HG02840 (cell line): Measurements from ENCODE around the gene PMPCB.
A peak's percentile ranks its signal among the peaks of the same experiment; 100 is the strongest.

Experiments
- ATAC-seq: cut with Tn5 transposase; IDR thresholded peaks from one replicate; pipeline ENCODE4 v1.9.1; 2021; ENCODE audit warnings: mild to moderate bottlenecking, moderate library complexity, moderate number of reproducible peaks; ENCODE audit not compliant: unreplicated experiment, low FRiP score

The PMPCB gene

DNA sequence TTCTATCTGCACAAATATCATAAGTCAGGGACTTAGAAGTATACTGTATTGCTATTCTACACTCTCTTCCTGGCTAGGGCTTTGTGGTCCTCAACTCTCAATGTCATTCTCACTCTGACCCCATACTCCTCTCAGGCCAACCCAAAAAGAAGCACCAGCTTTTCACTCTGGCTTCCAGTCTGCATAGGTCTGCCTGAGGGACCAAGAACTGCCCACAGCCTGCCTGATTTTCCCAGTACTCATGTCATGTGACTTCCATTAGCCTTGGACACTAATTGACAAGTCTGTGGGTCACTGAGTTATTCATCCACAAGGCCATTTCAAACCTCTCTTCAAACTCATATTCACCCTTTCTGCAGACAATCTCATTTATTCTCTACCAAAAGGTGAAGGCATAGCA is 19.8 kb downstream of the PMPCB start:
- no peak for ATAC-seq

DNA sequence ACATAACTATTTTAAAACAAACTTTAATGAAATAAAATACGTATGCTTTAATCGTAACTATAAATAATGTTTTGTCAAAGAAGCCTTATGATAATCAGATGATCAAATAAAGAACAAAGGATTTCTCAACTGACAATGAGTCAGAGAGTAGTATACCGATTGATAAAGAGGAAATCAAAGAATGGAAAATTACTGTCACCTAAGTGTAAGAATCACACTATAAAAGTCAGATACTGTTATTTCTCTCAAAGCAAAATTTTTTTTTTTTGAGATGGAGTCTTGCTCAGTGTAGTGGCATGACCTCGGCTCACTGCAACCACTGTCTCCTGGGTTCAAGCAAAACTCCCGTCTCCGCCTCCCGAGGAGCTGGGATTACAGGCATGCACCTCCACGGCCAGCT is 28.5 kb downstream of the PMPCB start:
- ATAC-seq = no peak

DNA sequence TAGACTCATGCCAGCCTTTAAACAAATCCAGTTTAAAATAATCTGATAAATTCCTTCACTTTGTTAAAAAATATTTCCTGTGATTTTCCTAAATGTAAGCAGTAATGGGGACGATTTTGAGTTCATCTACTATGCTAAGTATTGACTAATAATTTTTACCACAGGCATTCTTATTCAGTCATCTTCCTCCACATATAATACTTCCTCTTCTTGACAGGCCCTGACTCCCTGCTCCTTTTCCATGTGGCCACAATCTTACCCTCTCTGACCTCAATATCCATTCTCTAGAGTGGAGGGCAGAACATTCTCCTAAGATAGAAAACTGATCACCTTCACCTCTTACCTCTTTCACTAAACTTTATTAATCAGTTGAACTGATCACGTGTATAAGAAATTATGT is 39.5 kb downstream of the PMPCB start:
- ATAC-seq = no peak

DNA sequence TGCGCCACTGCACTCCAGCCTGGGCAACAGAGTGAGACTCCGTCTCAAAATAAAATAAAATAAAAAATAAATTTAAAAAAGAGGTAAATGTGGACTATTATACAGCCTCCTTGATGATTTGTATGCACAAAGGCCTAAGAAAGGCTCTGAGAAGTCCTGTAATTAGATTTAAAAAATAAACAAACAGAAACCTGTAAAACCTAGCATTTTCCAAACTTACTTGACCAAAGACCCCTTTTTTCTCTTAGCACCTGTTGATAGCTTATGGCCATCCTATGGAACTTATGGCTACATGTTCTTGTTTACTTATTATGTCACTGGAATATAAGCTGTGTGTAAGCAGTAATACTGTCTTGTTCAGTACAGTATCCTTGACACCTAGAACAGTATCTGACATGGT is 41.6 kb downstream of the PMPCB start:
- ATAC-seq = no peak

DNA sequence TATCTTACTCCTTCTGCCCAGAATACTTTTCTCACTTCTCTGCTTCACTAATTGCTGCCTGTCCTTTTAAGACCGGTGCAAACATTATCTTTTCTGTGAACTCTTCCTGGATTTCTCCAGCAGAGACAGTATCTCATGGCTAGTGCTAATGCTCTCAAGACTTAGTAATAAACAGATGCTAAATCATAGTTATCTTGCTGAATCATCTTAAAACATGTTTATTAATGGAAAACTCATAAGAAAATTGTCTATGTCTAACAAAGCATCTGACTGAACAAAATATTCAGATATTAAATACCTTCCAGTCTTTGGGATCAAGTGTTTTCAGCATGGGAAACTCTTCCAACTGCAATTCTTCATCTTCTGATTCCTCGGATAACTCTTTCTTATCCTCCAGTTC is 44.2 kb downstream of the PMPCB start:
- ATAC-seq = no peak

DNA sequence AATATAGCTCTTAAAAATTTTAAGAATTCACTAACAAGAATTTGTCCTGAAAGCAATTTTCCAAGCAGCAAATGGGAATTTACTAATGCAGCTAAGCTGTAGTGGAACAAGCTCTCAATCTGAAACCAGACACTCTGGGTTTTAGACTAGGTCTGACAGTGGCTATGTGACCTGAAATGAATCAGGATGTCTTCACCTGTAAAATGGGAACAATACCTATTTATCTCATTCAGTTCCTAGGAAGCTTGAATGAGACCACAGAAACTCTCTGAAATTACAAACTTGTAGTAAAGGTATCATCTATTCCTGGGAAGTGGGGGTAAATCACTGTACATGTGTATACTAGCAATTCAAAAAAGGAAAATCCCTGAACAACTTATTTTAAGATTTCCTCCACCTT is 46.1 kb downstream of the PMPCB start:
- ATAC-seq = no peak

DNA sequence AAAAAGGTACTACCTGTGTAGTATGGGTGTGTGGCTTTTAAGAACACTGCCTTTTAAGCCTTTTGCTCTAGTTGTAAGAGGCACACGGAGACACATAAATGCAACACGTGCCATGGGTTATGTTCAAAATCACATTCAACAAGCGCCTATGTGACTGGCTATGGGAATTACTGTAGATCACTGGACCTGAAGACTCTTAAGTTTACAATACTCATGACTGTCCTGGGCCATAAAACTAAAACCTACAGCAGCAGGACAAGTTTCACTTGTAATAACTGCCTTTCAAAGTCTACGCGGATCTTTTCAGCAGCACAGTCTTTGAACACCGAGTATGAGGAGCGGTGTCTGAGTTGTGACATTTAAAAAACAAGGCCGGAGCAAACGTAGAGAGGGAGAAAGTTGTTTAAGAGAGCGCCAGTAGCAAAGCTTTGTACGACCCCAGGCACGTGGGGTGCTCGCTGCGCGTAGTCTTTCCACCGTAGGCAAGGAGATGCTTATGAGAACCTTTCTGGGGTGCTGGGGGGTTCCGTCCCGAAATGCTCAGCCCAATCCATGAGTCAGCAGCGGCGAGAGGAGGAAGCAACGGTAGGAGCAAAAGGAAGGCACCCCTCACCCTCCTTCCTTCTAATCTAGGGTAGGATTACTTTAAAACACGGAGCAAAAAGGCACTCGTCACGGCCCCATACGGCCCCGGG is 46.7 kb downstream of the PMPCB start:
- peak; percentile 1 for ATAC-seq

DNA sequence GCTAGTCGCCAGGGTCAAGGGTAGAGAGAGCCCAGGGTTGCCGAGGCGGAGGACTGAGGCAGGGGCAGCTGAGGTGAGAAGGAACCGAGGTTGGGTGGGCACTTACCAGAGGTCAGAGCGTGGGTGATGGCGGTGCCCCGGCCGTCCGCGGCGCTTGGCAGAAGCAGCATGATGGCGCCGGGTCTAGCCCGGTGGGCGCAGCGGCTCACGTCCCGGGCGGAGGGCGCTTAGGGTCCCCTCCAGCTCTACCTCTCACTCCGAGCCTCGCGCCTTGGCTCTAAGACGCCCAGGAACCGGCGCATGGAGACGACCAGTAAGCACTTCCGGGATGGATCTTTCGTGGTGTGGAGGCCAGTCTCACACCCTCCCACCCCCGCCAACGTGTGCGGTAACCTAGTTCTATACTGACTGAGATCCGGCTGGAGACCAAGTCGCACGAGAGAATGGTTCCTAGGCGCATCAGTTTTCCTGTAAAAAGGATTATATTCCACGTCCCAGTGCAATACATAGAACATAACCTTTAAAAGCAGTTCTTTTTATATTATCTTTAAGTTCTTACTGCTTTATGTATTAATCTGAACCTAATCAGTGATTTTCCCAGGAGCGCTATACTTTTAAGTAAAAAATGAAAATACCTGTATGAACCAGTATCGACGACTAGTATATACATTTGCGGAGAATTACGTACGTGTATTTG is 47.4 kb downstream of the PMPCB start, which contains the start of gene DNAJC2:
TSS of gene DNAJC2 (minus strand) at position 315 of the 697 bp plus-strand sequence. CDS start at position 170, 145 bp downstream.
- peak; percentile 70 for ATAC-seq

DNA sequence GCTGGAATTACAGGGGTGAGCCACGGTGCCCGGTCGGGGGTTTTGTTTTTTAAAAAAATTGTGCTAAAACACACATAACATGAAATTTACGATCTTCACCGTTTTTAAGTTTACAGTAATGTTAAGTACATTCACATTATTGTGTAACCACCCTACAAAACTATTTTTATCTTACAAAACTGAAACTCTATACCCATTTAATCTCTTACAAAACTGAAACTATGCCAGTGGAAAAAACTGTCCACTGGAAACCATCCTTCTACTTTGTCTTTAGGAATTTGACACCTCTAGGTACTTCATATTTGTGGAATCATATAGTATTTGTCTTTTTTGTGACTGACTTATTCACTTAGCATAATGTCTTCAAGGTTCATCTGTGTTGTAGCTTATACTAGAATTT is 49.2 kb downstream of the PMPCB start:
- ATAC-seq = no peak

DNA sequence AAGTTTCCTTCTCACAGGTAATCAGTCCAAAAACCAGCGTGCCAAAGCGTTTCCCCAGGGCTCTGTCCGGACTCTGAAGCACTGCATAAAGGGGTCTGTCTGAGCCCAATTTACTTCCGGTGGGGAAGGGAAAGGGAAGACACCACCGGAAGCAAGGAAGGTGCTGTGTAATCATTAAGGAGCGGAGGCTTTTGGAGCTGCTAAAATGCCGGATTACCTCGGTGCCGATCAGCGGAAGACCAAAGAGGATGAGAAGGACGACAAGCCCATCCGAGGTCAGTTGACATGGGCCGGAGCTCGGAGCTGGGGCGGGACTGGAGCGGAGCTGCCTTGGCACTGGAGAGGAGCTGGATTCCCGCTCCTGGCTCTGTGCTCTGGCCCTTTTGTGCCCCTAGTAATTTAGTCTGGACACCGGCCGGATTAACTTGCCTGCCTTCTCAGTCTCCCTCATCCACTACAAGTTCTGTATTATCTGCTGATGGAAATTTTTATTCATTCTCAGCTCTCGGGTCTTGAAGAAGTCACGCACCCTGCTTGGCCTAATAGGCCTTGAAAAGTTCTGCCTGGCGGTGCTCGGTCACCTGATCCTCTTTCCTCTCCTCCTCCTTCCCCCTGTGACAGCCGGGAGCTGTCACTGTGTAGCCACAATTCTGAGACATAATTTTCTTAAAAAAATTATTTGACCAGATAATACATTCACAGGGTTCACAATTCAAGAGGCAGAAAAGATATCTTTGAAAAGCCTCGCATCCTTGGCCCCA is 50.5 kb downstream of the PMPCB start, which contains the start of gene PSMC2:
TSS of gene PSMC2 (plus strand) at position 137 of the 761 bp plus-strand sequence. CDS start at position 206, 69 bp downstream.
- ATAC-seq = peak; percentile 53

DNA sequence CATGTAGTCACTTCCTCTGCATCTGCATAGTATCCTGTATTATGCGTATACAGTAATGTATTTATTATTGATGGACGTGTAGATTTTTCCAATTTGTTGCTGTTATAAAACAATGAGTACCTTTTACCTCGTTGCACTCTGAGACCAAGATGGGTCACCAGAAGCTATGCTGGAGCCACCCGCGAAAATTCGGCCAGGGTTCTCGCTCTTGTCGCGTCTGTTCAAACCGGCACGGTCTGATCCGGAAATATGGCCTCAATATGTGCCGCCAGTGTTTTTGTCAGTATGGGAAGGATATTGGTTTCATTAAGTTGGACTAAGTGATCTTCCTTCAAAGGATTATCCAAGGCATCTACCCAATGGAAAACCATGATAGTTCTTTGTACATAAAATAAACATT is 51.2 kb downstream of the PMPCB start:
- ATAC-seq = no peak

DNA sequence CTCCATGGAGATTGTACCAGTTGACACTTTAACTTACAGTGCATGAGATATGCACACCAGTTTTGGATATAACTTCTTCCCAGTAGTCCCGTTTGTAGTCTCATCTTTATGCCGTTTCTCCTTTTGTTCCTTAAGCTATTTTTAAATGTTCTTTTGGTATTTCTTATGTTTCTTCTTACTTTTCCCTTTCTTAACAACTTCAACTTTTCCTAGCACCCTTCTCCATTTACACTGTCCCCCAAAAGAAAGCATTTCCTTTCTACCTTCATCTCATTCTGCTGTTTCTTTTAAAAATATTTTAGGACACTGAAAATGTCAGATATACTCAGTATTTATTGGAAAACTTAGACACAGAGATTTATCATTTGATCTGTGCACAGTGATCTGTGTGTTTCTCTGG is 51.7 kb downstream of the PMPCB start:
- no peak for ATAC-seq

DNA sequence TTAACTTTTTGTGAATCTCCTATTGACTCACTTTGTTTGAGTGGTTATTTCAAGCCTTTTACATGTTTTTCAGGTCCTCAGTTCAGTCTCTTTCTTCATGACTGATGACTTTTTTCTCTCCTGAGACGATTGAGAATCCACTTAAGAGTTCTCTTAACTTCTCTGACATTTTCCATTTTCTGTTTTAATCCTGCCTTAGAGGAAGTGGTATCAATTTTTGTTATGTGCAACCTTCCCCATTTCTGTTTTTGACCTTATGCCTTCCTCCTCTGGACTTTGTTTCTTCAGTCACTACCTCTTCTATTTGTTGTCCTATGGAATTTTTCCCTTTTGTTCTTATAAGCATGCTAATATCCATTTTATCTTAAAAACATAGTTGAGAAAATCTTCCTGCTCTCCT is 52.6 kb downstream of the PMPCB start:
- no peak for ATAC-seq
